Stimulated activated CD4-positive, alpha-beta T cell treated with anti-CD3 and anti-CD28 coated beads, TNF-alpha, amount 100 ng/mL, for 48 hours (primary cell): ENCODE measurements around the gene PRKD1.

Experiments used
- DNase-seq, 3 donors: peaks; one replicate each; pipeline ENCODE4 v3.0.0-alpha.2; 2020; ENCODE audit warnings: low read depth in 3 of 3

PRKD1 gene

GRCh38 chr14:29838752-29839151 lies 88.9 kb downstream of the PRKD1 start:
- DNase-seq: no peak

- DNase-seq: no peak
Observed at GRCh38 chr14:29836395-29836794, 91.3 kb downstream of the PRKD1 start.

DNA sequence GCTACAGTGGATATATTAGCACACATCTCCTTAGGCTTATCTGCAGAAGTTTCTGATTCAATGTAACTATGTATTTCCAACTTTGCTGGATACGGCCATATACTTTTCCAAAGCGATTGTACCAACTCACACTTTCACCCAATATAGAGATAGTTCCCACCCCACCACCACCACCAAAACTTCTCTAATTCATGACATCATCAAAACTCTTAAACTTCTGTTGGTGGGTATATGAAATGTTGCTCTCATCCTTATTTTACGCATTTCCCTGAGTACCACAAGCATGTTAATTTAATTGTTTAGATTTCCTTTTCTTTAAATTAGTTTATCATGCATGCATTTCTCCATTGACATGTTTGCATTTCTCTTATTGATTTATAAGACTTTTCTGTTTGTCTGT lies 95.6 kb downstream of the PRKD1 start:
- no peak for DNase-seq

GRCh38 chr14:29829851-29830250 lies 97.8 kb downstream of the PRKD1 start:
- DNase-seq: no peak

- DNase-seq: no peak
Observed at GRCh38 chr14:29823816-29824215, 103.8 kb downstream of the PRKD1 start.

- no peak for DNase-seq
Observed at GRCh38 chr14:29822430-29822709, 105.3 kb downstream of the PRKD1 start.

GRCh38 chr14:29821661-29822429 lies 105.8 kb downstream of the PRKD1 start:
- DNase-seq: no peak

DNA sequence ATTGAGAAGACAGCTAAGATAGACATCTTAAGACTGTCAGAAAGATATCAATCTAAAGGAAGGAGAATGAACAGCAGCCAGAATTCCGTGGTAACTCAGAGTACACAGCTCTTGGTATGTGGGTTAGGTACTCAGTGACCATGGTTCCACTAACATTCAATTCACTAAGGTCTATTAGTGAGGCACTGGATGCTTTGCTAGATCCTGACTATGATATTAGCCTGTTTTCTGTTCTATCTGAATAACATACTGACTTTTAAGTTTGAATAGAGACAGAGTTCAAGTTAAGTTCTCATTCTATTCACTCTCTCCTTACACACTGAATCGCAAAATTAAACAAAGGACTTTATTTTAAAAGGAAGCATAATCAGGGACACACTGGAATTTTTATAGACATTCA lies 106.4 kb downstream of the PRKD1 start:
- no peak for DNase-seq

DNA sequence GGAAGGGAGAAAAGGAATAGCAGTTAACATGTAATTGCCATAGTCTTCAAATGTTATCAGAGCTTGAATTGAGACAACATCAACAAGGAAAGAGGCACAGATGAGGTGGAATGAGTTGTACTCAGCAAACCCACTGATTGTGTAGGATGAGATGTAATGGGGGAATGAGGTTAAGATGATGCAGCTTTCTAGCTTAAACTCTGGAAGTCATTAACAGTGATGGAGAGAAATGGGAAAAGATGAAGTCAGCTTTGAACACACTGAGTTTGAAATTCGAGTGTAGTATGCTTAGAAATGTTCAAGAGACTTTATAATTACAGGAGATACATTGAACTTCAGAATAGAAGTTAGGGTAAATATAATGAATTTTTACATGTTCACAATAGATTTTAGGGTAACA lies 106.9 kb downstream of the PRKD1 start:
- DNase-seq: no peak

DNA sequence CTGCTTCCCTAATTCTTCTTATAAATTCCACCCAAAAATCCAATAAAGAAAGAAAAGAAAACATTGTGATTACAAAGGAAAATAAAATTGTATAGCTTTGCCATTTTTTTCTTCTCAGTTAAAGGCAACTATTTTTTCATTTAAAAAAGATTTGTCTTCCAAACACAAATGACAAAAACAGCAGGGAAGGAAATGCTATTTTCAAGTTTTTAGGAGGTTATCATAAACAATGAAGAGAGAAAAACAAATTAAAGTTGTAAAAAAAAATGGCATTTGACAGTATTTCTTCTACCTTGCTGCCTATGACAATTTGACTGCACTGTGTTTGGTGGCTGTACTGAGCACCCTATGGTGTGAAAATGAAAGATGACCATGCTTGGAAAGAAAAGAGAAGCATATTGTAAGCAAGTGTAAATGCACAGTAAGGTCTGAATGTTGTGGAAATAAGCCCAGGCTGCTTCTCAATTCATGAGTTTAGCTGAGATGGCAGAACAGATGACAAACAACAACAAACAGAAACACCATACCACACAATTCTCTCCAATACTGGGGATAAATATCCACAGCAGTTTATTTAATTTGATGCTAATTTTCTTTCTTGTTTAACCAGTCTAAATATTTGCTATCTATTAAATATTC lies 109.8 kb downstream of the PRKD1 start:
- DNase-seq: no peak

DNA sequence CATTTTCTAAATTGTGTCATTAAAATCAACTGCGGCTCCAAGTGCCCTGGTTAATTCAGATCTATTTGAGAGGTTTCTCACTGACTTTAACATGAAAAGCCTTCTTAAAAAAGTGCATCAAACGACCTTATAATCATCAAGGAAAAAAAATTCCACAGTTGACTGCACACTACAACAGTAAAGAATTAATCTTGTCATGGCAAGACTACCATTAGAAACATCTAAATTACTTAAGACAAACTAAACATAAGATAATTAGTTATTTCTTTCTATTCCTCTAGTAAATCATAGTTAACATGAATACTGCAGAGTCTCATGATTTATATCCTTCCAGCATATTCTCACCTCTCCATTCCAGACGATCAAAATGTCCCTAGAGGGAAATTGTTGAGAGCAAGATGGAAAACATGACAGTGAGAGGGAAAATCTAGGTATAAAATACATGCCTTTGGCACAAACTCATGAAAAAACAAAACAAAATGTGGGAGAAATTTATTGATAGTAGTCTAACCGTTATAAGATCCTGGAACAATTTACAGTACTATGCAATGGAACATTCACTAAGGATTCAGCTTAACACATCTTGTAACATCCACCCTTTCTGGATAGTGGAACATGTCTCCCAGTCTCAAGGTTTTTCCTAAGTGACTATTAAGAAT lies 112.5 kb downstream of the PRKD1 start:
- no peak for DNase-seq

- no peak for DNase-seq
Observed at GRCh38 chr14:29814156-29815015, 113.3 kb downstream of the PRKD1 start.

DNA sequence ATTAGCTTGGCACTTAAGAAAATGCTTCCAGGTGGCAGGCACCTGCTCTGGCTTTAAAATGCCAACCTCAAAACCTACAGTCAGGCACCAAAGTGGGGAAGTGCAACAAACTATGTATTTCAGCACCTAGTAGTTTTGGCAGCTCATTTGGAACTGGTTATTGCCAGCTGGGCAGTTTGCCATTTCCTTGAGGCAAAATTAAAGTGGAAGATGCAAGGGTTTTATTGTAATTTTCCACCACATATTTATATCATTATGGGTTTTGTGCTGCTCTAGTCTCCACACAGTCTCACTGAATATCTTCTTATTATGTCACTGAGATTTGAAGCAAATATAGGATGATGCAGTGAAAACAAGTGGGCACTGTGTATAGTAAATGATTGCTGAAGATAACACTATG lies 117.0 kb downstream of the PRKD1 start:
- DNase-seq: no peak

- DNase-seq: no peak
Observed at GRCh38 chr14:29810064-29810463, 117.6 kb downstream of the PRKD1 start.

GRCh38 chr14:29806124-29806517 lies 121.5 kb downstream of the PRKD1 start:
- no peak for DNase-seq

GRCh38 chr14:29805415-29806123 lies 122.1 kb downstream of the PRKD1 start:
- DNase-seq: no peak

- no peak for DNase-seq
Observed at GRCh38 chr14:29804481-29805266, 123.0 kb downstream of the PRKD1 start.

- no peak for DNase-seq
Observed at GRCh38 chr14:29803045-29803444, 124.6 kb downstream of the PRKD1 start.

GRCh38 chr14:29802211-29802610 lies 125.4 kb downstream of the PRKD1 start:
- DNase-seq: no peak

GRCh38 chr14:29800961-29801360 lies 126.7 kb downstream of the PRKD1 start:
- no peak for DNase-seq
